HepG2 (cell line): ENCODE measurements around the gene SPSB1. TPM values are rescaled to one million over a fixed set of nuclear protein-coding genes. Genes with fewer than 3 reads are reported as not detected.

ENCODE experiments used
- GABPB1 ChIP-seq: IDR thresholded peaks from 2 replicates; pipeline ENCODE4 v1.6.1; 2016; ENCODE audit warnings: mild to moderate bottlenecking, missing genetic modification reagents, moderate library complexity, missing compliant biosample characterization
- HMG20A ChIP-seq: IDR thresholded peaks from 2 replicates; pipeline ENCODE4 v1.6.1; 2016; ENCODE audit warnings: borderline replicate concordance
- HOXA3 ChIP-seq: sonication (generic); formaldehyde crosslinking; IDR thresholded peaks from 2 replicates; pipeline ENCODE4 v1.5.0; 2020; ENCODE audit warnings: missing genetic modification reagents
- KDM4B ChIP-seq: sonication (generic); formaldehyde crosslinking; IDR thresholded peaks from 2 replicates; pipeline ENCODE4 v1.4.0; 2020; ENCODE audit warnings: missing genetic modification reagents
- KMT2A ChIP-seq: sonication (generic); formaldehyde crosslinking; IDR thresholded peaks from 2 replicates; pipeline ENCODE4 v1.4.0; 2020; ENCODE audit warnings: missing genetic modification reagents
- MTF1 ChIP-seq: sonication (generic); formaldehyde crosslinking; IDR thresholded peaks from 2 replicates; pipeline ENCODE4 v1.5.0; 2020; ENCODE audit warnings: missing genetic modification reagents
- NFATC3 ChIP-seq: sonication (generic); formaldehyde crosslinking; IDR thresholded peaks from 2 replicates; pipeline ENCODE4 v1.5.1; 2020; ENCODE audit warnings: mild to moderate bottlenecking, missing genetic modification reagents
- NFE2L1 ChIP-seq: sonication (generic); formaldehyde crosslinking; IDR thresholded peaks from 2 replicates; pipeline ENCODE4 v1.4.0; 2020; ENCODE audit warnings: missing genetic modification reagents, mild to moderate bottlenecking, borderline replicate concordance
- SP5 ChIP-seq: IDR thresholded peaks from 2 replicates; pipeline ENCODE4 v1.6.1; 2016; ENCODE audit warnings: low read depth, borderline replicate concordance
- TAF1 ChIP-seq: sonication (generic); formaldehyde crosslinking; IDR thresholded peaks from 2 replicates; pipeline ENCODE4 v1.4.0; 2020; ENCODE audit warnings: missing genetic modification reagents
- TARDBP ChIP-seq: sonication (generic); formaldehyde crosslinking; IDR thresholded peaks from 2 replicates; pipeline ENCODE4 v1.8.0; 2022; ENCODE audit warnings: mild to moderate bottlenecking, missing genetic modification reagents
- TOPORS ChIP-seq: sonication (generic); formaldehyde crosslinking; IDR thresholded peaks from 2 replicates; pipeline ENCODE4 v1.8.0; 2023; ENCODE audit warnings: mild to moderate bottlenecking, missing genetic modification reagents
- ZBTB43 ChIP-seq: sonication (generic); formaldehyde crosslinking; conservative IDR thresholded peaks from 2 replicates; pipeline ENCODE4 v1.4.0; 2020; ENCODE audit warnings: missing genetic modification reagents
- ZNF235 ChIP-seq: sonication (generic); formaldehyde crosslinking; IDR thresholded peaks from 2 replicates; pipeline ENCODE4 v1.8.1; 2023; ENCODE audit warnings: mild to moderate bottlenecking, missing genetic modification reagents, borderline replicate concordance
- ZNF280D ChIP-seq: sonication (generic); formaldehyde crosslinking; IDR thresholded peaks from 2 replicates; pipeline ENCODE4 v1.5.1; 2020; ENCODE audit warnings: mild to moderate bottlenecking, missing genetic modification reagents
- ZNF678 ChIP-seq: sonication (generic); formaldehyde crosslinking; IDR thresholded peaks from 2 replicates; pipeline ENCODE4 v1.4.0; 2020; ENCODE audit warnings: mild to moderate bottlenecking, missing genetic modification reagents
- ZNF768 ChIP-seq: sonication (generic); formaldehyde crosslinking; IDR thresholded peaks from 2 replicates; pipeline ENCODE4 v1.4.0; 2020; ENCODE audit warnings: missing genetic modification reagents
- ZNF781 ChIP-seq: sonication (generic); formaldehyde crosslinking; IDR thresholded peaks from 2 replicates; pipeline ENCODE4 v1.5.1; 2020; ENCODE audit warnings: borderline replicate concordance, mild to moderate bottlenecking, missing genetic modification reagents; ENCODE audit errors: not compliant biosample characterization
- polyA plus RNA-seq, 8 experiments: library from polyadenylated mRNA; depleted of rRNA in 3 of 8; stranded (reverse) in 7 of 8; unstranded in 1 of 8; fragments of >200 nt; fragmentation: Illumina TruSeq in 4 of 8; extraction: Trizol in 4 of 8; gene quantifications; 2 replicates each; pipeline versions ENCODE4 v1.2.1 to v1.2.3, GENCODE V29; 2011 to 2016; ENCODE audit warnings: low read depth in 4 of 8, missing spikeins in 1 of 8, mixed read lengths in 1 of 8; ENCODE audit not compliant: insufficient read depth in 1 of 8
- total RNA-seq, 5 experiments: library from RNA; depleted of rRNA; stranded (reverse); fragments of >200 nt; fragmentation: Illumina TruSeq; extraction: Trizol; gene quantifications; 2 replicates each; pipeline ENCODE4 v1.2.3, GENCODE V29; 2016; ENCODE audit warnings: low read depth in 1 of 5
- TF ChIP-seq, protein P1 (sequence below): sonication (generic); formaldehyde crosslinking; IDR thresholded peaks from 2 replicates; pipeline ENCODE4 v1.4.0; 2020; ENCODE audit warnings: missing genetic modification reagents

Gene SPSB1
- total and polyA plus RNA-seq, 2 of the 13 experiments (the other 11 are each of a cell fraction or from before 2014, with no cell fraction given): 5.0 to 8.0 TPM

GRCh38 chr1:9399510-9400424 is 107.1 kb downstream of the SPSB1 start (continued):
- TF ChIP-seq, protein P1, sequence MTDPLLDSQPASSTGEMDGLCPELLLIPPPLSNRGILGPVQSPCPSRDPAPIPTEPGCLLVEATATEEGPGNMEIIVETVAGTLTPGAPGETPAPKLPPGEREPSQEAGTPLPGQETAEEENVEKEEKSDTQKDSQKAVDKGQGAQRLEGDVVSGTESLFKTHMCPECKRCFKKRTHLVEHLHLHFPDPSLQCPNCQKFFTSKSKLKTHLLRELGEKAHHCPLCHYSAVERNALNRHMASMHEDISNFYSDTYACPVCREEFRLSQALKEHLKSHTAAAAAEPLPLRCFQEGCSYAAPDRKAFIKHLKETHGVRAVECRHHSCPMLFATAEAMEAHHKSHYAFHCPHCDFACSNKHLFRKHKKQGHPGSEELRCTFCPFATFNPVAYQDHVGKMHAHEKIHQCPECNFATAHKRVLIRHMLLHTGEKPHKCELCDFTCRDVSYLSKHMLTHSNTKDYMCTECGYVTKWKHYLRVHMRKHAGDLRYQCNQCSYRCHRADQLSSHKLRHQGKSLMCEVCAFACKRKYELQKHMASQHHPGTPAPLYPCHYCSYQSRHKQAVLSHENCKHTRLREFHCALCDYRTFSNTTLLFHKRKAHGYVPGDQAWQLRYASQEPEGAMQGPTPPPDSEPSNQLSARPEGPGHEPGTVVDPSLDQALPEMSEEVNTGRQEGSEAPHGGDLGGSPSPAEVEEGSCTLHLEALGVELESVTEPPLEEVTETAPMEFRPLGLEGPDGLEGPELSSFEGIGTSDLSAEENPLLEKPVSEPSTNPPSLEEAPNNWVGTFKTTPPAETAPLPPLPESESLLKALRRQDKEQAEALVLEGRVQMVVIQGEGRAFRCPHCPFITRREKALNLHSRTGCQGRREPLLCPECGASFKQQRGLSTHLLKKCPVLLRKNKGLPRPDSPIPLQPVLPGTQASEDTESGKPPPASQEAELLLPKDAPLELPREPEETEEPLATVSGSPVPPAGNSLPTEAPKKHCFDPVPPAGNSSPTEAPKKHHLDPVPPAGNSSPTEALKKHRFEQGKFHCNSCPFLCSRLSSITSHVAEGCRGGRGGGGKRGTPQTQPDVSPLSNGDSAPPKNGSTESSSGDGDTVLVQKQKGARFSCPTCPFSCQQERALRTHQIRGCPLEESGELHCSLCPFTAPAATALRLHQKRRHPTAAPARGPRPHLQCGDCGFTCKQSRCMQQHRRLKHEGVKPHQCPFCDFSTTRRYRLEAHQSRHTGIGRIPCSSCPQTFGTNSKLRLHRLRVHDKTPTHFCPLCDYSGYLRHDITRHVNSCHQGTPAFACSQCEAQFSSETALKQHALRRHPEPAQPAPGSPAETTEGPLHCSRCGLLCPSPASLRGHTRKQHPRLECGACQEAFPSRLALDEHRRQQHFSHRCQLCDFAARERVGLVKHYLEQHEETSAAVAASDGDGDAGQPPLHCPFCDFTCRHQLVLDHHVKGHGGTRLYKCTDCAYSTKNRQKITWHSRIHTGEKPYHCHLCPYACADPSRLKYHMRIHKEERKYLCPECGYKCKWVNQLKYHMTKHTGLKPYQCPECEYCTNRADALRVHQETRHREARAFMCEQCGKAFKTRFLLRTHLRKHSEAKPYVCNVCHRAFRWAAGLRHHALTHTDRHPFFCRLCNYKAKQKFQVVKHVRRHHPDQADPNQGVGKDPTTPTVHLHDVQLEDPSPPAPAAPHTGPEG (CRISPR knock-in tag): 0 out of 2 replicates have a peak, but pooled peaks have one; percentile 17
- TF ChIP-seq ZNF280D (CRISPR knock-in tag) (no peak), MTF1 (CRISPR knock-in tag) (no peak), NFATC3 (CRISPR knock-in tag) (no peak), TOPORS (CRISPR knock-in tag) (no peak), ZNF678 (CRISPR knock-in tag) (no peak), SP5 (CRISPR knock-in tag) (no peak), KDM4B (CRISPR knock-in tag) (no peak; the same call in 1 of the 2 replicates), ZBTB43 (CRISPR knock-in tag) (no peak), TARDBP (CRISPR knock-in tag) (no peak), ZNF768 (CRISPR knock-in tag) (no peak), KMT2A (peak; percentile 25; the same call in 1 of the 2 replicates), TAF1 (no peak; the same call in none of the 2 replicates), ZNF235 (no peak), NFE2L1 (CRISPR knock-in tag) (no peak), HOXA3 (CRISPR knock-in tag) (no peak), ZNF781 (CRISPR knock-in tag) (no peak), HMG20A (no peak; the same call in 1 of the 2 replicates), GABPB1 (CRISPR knock-in tag) (no peak)
